ENCODE results near the gene CCDC24. TPM values are rescaled to one million over a fixed set of nuclear protein-coding genes. Genes with fewer than 3 reads are reported as not detected.

Gene CCDC24
- total RNA-seq: 0.43 and 2.2 TPM in 2 replicates

DNA sequence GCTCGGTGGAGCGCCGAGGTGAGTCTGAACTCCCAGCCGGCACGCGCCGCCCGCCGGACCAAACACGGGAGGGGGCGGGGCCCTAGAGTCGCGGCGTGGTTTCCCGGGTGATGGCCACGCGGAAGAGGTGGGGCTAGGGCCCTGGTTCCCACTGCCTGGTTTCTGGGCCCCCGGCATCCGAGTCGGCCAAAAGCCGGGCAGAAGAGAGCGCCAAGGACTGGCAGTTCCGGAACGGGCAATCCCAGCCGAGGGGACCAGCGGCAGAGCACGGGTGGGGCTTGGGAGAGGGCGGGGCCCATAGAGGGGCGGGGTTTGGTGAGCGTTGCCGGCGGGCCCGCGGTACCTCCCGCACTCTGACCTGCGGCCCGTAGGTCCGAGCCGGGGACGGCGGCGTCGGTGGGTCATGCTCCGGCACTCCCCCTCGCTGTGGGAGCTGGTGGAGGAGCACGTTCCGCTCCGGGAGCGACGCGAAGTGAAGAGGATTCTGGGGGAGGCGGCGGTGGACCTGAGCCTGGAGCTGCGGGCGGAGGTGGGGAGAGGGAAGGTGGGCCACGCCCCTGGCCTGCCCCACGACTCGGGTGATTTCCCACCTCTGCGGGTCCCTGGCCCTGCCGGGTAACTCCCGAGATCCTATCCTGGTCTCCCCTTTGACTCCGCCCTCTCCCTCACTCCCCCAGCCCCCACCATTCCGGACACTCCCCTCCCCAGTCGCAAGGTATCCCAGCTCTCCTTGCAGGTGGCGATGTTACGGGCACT is at the start of gene CCDC24:
CCDC24 (plus strand) TSS at position 124 of the 756 bp plus-strand sequence; CDS start at position 404, 280 bp downstream.

DNA sequence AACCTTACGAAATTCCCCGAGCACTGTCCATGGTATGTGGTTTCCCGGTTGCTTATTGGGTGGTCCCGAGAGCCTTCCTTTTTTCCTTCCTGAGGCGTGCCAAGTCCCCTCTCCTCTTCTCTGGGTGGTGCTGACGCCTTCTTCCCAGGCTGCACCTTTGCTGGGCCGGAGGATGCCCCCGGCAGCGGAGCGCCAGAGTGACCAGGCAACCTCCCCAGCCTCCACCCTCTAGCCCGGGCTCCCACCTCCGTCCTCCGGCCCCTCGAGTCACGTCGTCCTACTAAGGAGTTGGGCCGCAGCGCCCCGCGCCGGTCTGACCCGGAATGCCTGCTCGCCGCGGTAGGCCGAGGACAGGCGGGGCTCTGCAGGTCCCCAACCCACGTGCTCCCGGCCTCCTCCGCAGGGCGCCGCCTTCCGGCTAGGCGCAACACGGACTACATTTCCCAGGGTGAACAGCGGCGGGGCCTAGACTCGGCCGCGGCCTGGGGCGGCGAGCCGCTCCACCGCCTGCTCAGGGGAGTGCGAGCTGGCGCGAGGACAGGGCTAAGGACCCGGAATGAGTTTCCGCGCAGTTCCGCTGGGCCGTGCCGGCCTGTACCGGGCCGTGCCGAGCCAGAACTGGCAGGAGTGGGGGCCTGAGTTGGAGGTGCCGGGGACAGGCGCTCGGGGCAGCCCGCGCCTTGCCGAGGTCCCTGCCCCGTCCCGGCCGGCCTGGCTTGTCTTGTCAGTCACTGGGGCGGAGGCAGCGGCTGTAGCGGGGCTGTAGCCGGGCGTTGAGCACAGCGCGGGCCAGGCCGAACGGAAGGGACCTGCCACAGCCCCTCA is 45.0 kb upstream of the CCDC24 start, which contains the start of gene IPO13:
IPO13 (plus strand) TSS at position 715 of the 825 bp plus-strand sequence. CDS start 651 bp downstream, outside the sequence.

DNA sequence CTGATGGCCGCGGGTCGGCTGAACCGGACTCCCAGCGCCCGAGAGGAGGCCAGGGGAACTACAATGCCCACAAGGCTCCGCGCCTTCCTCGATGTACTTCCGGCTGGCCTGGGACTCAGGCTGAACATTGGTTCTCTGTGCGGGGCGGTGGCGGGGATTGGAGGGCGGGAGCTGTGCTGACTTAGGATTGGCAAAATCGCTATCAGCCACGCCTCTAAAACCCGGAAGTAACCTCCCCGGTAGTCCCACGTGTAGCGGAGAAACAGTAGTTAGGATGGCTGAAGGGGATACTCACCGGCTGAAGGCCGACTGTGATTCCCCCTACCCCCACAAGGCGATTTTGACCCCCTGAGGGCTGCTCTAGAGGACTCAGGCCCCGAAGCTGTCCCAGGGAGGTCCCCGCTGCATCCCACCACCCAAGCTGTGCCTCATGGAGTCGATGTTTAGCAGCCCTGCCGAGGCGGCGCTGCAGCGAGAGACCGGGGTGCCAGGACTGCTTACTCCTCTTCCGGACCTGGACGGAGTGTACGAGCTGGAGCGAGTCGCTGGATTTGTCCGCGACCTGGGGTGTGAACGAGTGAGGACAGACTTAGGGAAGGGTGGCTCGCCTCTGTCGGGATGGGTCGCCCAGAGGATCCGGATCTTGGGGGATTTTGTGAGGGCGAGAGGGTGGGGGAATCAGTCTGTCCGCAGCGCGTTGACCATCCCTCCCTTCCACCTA is 21.5 kb upstream of the CCDC24 start, which contains the start of gene DPH2:
DPH2 (plus strand) TSS at position 265 of the 721 bp plus-strand sequence; CDS start at position 431, 166 bp downstream.

DNA sequence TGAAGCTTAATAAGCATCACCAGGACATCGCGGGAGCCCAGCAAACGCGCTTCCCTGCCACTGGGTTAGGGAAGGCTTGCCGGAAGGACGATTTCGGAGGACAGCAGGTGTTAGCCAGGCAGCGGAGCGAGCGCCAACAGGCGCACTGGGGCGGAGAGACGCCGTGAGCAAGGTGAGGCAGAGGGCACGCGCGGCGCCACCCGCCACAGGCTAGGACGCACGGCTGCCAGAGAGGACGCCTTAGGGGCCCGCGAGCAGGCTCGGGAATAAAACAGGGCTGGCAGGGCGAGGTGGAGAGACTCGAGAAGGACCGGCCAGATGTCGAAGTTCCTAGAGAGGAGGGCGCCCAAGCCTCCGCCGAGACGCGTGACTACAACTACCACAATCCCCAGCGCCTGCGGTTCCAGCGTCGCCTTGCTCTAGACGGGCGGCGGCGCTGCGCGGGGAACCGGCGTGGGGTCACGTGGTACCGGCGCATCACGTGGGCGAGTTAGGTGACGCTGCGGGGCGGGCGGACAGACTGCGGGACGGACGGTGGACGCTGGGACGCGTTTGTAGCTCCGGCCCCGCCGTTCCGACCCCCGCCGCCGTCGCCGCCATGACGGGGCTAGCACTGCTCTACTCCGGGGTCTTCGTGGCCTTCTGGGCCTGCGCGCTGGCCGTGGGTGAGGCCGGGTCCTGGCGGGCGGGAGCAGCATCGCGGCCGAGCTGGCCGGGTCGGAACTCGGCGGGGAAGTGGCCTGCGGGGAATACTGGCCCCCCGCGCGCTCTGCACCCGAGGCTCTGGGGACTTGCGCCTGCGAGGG is 16.8 kb upstream of the CCDC24 start, which contains the start of gene ATP6V0B:
ATP6V0B (plus strand) TSS at position 518 of the 806 bp plus-strand sequence; CDS start at position 599, 81 bp downstream.

DNA sequence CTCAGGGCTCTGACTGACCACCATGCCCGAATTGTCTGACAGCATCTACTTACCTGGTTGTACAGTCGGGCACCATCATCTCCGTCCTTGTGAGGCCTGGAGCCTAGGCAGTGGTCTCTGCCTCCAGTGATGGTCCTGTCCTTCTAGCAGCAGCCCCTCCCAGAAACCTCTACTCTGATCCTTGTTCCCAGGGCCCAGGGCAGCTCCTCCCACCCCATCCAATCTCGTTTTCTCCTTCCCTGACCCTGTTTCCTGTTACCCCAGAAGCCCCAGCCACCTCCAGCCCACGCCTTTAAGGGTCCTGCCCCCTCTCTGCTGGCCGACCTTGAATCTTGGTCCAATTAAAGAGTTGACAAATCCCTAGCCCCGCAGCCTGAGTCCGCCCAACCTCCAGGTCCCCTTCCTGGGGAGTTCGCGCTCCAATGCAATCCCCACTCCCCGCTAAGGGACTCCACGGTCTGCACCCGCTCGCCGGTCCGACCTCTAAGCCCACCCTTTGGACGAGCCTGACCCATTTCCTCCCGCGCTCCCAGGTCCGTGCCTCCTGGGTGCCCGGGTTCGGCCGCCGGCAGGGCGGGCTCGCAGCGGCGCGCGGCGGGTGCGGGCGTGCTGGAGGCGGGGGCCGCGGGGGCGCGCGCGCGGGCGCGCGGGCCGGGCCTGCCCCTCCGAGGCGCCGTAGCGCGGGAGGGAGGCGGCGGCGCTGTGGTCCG is 12.7 kb upstream of the CCDC24 start, which contains the start of gene B4GALT2:
B4GALT2 (plus strand) TSS at position 660 of the 710 bp plus-strand sequence. CDS start 1,951 bp downstream, outside the sequence.

DNA sequence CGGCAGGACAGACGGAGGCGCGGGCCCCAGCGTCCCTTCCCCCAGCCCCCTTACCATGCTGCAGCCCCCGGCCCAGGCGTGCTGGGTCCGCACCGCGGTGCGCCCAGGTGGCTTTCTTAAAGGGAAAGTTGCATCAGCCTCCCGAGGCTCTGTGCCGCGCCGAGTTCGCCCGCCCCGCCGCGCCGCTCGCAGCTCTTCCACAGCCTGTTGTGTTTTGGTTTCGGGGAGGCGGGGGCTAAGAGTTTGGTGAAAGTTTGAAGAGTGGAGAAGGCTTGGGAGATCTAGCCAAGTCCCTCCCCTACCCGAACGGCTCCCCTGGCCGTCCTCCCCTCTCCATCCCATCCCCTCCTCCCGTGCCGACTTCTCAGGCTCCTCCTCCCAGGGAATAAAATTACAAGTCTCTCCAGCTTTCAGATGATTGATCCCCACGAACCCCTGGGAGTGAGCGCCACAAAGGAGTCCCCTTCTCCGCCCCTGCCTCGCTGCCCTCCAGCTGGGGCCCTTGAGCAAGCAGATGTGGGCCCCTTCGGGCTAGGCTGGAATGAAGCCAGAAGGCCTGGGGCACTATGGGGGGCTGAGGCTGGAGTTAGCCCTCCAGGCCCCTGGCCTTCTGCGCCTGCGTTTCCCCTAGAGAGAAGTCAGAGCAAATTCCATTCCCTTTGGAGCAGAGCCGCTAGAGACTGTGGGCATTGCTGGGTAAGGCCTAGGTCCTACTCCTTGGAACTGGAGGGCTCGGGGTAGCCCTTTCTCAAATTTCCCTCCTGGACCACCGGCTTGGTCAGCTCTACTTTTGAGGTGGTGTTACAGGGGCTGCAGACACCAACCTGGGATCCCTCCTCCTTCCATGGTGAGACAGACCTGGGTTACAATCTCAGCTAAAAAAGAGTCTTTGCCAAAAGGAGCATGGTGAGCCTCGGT is 40.1 kb downstream of the CCDC24 start, which contains the start of gene SLC6A9:
SLC6A9 (minus strand) TSS at position 211 of the 918 bp plus-strand sequence. CDS start 7,185 bp downstream, outside the sequence.

Other genes with a start within 250 kb of the CCDC24 start
- gene ARTN, start 57.8 kb upstream of the CCDC24 start, total RNA-seq: not detected in 2 replicates
- 18.0 and 24.4 TPM in 2 replicates for gene IPO13, start 44.6 kb upstream of the CCDC24 start, total RNA-seq
- gene DPH2, start 21.6 kb upstream of the CCDC24 start, total RNA-seq: 6.5 and 23.9 TPM in 2 replicates
- gene ATP6V0B, start 16.6 kb upstream of the CCDC24 start, total RNA-seq: 72.8 and 127 TPM in 2 replicates
- gene B4GALT2, start 12.4 kb upstream of the CCDC24 start, total RNA-seq: 98.6 and 106 TPM in 2 replicates
- gene SLC6A9, start 39.9 kb downstream of the CCDC24 start, total RNA-seq: 11.6 and 16.0 TPM in 2 replicates
- under 0.01 TPM in 1 of 2 replicates, not detected in the other for gene KLF17, start 127.2 kb downstream of the CCDC24 start, total RNA-seq
- gene KLF18, start 150.0 kb downstream of the CCDC24 start, total RNA-seq: not detected in 2 replicates
- gene DMAP1, start 221.9 kb downstream of the CCDC24 start, total RNA-seq: 17.0 and 32.8 TPM in 2 replicates

Measured in pericardium fibroblast (primary cell).